Left ventricle myocardium inferior (tissue), 1 donor: ENCODE data around the gene CYRIA. TPM values are rescaled to one million over a fixed set of nuclear protein-coding genes. Genes with fewer than 3 reads are reported as not detected.

Experiments
- DNase-seq: peaks from one replicate; pipeline ENCODE4 v3.0.0-alpha.2; 2020
- H3K27ac ChIP-seq: fragments of 200-600 bp; replicated peaks from 2 replicates; pipeline ENCODE4 v1.8.0; 2021
- H3K27me3 ChIP-seq: fragments of 200-600 bp; 2 replicates; pipeline ENCODE4 v1.8.0; 2021; ENCODE audit warnings: low read depth
- H3K36me3 ChIP-seq: fragments of 200-600 bp; 2 replicates; pipeline ENCODE4 v1.8.0; 2021
- H3K4me1 ChIP-seq: fragments of 200-600 bp; 2 replicates; pipeline ENCODE4 v1.8.0; 2021
- H3K4me3 ChIP-seq: fragments of 200-600 bp; 2 replicates; pipeline ENCODE4 v1.8.0; 2021; ENCODE audit warnings: mild to moderate bottlenecking, moderate library complexity
- H3K9me3 ChIP-seq: fragments of 200-600 bp; replicated peaks from 2 replicates; pipeline ENCODE4 v1.8.0; 2021
- CTCF ChIP-seq: fragments of 200-600 bp; IDR thresholded peaks from 2 replicates; pipeline ENCODE4 v1.8.0; 2021; ENCODE audit warnings: antibody characterized with exemption, mild to moderate bottlenecking, borderline replicate concordance
- intact Hi-C: fragments of 100-400 bp; cut with micrococcal nuclease; formaldehyde crosslinking; loops from one replicate; pipeline ENCODE4 v1.11.0; 2022
- total RNA-seq: library from RNA; stranded (reverse); fragmentation: NEBNext Ultra II Directional; extraction: Animal tissue kit (Norgen Biotek cat#: 25700); gene quantifications from one replicate; pipeline ENCODE4 v1.2.1, GENCODE V29; 2021
- donor health status: DM: no; HTN: yes; CAD: no; lungs with severe emphysema.

The CYRIA gene
- total RNA-seq, 1 donor from 2014 or later = 4.1 TPM

GRCh38 chr2:16700551-16701259 is 35.1 kb upstream of the CYRIA start:
- intact Hi-C loops = no loop called here
- Histone ChIP-seq H3K9me3 (peaks cover 13% of the 10 kb centered on the region), H3K27ac (no peak overlapping the region), H3K27me3 (no peaks in the 10 kb centered on the region), H3K4me3 (no peak overlapping the region), H3K4me1 (no peaks in the 10 kb centered on the region), H3K36me3 (no peaks in the 10 kb centered on the region)
- DNase-seq = no peak
- no peak for TF ChIP-seq CTCF

- DNase-seq = no peak
- no peak overlapping the region for H3K27ac ChIP-seq
- peaks cover 8% of the 10 kb centered on the region for H3K9me3 ChIP-seq
- H3K4me1 ChIP-seq = no peaks in the 10 kb centered on the region
- intact Hi-C loops = no loop called here
- H3K4me3 ChIP-seq = no peak overlapping the region
- TF ChIP-seq CTCF = no peak
- H3K27me3 ChIP-seq = no peaks in the 10 kb centered on the region
- H3K36me3 ChIP-seq = no peaks in the 10 kb centered on the region
These were observed 28.2 kb upstream of the CYRIA start for GRCh38 chr2:16693854-16694253.

GRCh38 chr2:16691261-16691660 is 25.6 kb upstream of the CYRIA start:
- TF ChIP-seq CTCF = no peak
- no peaks in the 10 kb centered on the region for H3K4me1 ChIP-seq
- H3K9me3 ChIP-seq = no peaks in the 10 kb centered on the region
- H3K36me3 ChIP-seq = no peaks in the 10 kb centered on the region
- intact Hi-C loops = no loop called here
- DNase-seq = no peak
- no peak overlapping the region for H3K27ac ChIP-seq
- H3K4me3 ChIP-seq = no peak overlapping the region
- no peaks in the 10 kb centered on the region for H3K27me3 ChIP-seq

GRCh38 chr2:16687955-16688354 is 22.3 kb upstream of the CYRIA start:
- Histone ChIP-seq H3K27me3 (peaks cover 7% of the 10 kb centered on the region), H3K4me3 (no peak overlapping the region), H3K36me3 (no peaks in the 10 kb centered on the region), H3K27ac (no peak overlapping the region), H3K4me1 (no peaks in the 10 kb centered on the region), H3K9me3 (no peaks in the 10 kb centered on the region)
- TF ChIP-seq CTCF = no peak
- intact Hi-C loops = no loop called here
- DNase-seq = no peak

GRCh38 chr2:16687222-16687621 is 21.6 kb upstream of the CYRIA start:
- Histone ChIP-seq H3K4me1 (no peaks in the 10 kb centered on the region), H3K36me3 (no peaks in the 10 kb centered on the region), H3K27me3 (peaks cover 8% of the 10 kb centered on the region), H3K4me3 (no peak overlapping the region), H3K27ac (no peak overlapping the region), H3K9me3 (no peaks in the 10 kb centered on the region)
- intact Hi-C loops = no loop called here
- no peak for DNase-seq
- no peak for TF ChIP-seq CTCF
